Measurements from ENCODE around the gene BORCS6.

The BORCS6 gene

GRCh38 chr17:8141741-8142140 is 48.2 kb downstream of the BORCS6 start:
- DNase-seq: no peak

GRCh38 chr17:8141045-8141444 is 48.9 kb downstream of the BORCS6 start:
- no peak for DNase-seq

DNA sequence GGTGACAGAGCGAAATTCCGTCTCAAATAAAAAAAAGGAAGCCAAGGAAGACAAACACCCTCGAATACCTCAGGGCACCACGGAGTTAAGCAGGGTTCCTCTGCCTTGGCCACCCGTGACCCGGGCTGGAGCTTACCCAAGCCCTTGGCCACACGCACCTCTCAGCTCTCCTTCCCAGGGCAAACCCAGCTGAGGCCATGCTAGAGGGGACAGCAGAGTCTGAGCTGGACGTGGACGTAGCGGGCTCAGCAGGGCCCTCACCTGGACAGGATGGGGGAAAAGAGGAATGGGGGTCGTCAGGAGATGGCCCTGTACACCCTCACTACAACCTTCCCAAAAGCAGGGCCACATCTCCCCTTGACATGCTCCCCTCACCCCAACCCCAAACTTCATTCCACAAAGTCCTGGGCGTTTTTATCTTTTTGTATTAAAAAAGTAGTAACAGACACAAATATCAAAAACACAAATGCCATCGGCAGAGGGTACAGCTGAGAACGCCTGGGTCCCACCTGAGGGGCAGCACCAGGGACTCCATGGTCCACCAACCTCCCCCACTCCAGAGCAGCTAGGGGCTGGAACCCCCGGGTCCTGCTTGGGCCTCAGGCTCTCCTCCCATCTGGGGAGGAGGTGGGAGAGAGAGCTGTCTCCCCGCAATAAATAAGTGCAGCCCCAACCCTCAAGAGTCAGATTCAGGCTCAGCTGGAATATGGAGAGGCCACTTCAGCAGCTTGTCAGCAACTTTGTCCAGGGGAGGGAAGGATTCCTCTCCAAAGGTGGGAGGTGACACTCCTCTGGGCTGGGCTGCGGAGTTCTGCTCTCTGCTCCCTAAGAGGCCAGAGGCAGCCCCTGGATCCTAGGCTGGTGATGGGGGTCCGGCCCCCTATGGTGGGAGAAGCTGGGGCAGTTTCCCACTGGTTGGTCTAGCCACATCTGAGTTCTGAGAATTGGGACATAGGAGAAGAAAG is 49.6 kb downstream of the BORCS6 start:
- DNase-seq: no peak

DNA sequence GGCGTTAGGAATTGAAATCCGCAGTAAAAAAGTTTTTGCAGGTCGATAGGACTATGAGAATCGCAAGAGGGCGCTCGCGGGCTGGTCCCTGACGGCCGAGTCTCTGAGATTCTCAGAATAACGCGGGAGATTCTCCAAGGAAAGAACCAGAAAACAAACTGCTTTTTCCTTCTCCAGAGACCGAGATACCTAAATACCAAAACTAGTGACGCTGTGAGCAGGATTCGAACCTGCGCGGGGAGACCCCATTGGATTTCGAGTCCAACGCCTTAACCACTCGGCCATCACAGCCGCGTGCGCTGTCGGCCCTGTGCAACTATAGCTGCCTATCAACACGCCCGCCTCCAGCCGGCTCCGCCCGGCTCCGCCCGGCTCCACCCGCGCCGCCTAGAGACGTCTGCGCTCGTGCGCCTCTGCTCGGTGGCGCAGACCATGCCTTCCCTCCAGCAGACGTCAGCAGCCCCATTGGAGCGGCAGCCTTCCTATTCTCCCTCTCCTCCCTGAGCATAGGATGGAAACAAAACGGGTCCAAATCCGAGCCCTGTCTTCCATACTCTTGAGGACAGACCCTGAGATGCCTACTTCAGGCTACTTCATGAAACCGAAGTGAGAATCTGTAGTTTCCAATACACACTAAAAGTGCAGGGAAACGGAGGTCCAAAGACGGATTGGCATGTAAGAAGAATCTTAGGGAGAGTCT is 51.2 kb downstream of the BORCS6 start:
- peak; percentile 99 for DNase-seq

GRCh38 chr17:8138374-8138671 is 51.7 kb downstream of the BORCS6 start:
- no peak for DNase-seq

All from fibroblast of skin of right quadriceps (primary cell).